ENCODE data around the gene CYP1A1.

The CYP1A1 gene

DNA sequence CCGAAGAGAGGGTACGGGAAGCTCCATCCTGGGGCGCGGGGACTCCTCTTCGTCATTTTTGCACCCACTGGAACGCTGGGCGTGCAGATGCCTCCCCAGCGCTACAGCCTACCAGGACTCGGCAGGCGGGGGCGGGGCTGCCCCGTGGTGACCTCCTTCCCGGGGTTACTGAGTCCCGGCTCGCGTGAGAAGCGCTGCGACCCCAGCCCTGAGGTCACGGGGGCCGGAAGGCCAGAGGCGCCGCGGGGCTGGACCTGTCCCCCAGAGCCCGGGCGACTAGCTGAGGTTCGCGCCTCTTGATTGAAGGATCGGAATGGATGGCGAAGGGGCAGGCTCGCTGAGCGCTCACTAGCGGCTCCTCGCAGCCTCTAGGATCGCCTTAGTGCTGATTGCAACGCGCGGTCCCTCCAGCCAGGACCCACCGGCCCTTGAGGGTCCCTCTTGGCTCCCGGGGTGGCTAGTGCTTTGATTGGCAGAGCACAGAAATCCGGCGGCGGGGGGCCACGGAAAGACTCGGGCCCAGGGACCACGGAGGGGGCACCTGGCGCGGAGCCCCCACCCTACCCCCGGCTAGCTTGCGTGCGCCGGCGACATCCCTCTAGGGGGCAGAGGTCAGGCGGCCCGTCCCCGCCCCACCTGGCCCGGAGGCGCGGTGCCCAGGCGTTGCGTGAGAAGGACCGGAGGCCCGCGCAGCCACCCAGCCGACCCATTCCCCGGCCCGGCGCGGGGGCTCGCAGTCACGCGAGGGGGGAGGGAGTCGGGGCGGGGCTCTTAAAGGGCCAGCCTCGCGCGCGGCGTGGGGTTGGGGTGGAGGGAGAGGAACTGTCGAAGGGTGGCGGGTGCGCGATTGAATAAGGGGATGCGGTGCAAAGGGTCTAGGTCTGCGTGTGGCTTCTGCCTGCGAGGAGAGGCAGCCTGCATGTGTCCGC is 781 bp upstream of the CYP1A1 start:
- Histone ChIP-seq H3K4me1 (ENCODE audit: insufficient read depth, low read length) (peaks cover 5% of the 10 kb centered on the region; the same call in 1 of the 2 replicates), H3K9ac (ENCODE audit: low read depth, low read length) (peak overlapping the region; percentile 78)

GRCh38 chr15:74724570-74725224 is 631 bp downstream of the CYP1A1 start:
- H3K4me1 ChIP-seq (ENCODE audit: insufficient read depth, low read length) = peaks cover 5% of the 10 kb centered on the region; the same call in 1 of the 2 replicates
- peaks cover 4% of the 10 kb centered on the region; the same call in 1 of the 2 replicates for H3K9me3 ChIP-seq (ENCODE audit: control insufficient read depth, insufficient read depth, low read length)
- no peak overlapping the region for H3K9ac ChIP-seq (ENCODE audit: low read depth, low read length)
- H3K36me3 ChIP-seq (ENCODE audit: insufficient read depth, low read length) = no peaks in the 10 kb centered on the region

More for the DNA sequence above, 781 bp upstream of the CYP1A1 start:
- Histone ChIP-seq H3K9me3 (ENCODE audit: control insufficient read depth, insufficient read depth, low read length) (peaks cover 4% of the 10 kb centered on the region; the same call in 1 of the 2 replicates), H3K36me3 (ENCODE audit: insufficient read depth, low read length) (no peaks in the 10 kb centered on the region)

DNA sequence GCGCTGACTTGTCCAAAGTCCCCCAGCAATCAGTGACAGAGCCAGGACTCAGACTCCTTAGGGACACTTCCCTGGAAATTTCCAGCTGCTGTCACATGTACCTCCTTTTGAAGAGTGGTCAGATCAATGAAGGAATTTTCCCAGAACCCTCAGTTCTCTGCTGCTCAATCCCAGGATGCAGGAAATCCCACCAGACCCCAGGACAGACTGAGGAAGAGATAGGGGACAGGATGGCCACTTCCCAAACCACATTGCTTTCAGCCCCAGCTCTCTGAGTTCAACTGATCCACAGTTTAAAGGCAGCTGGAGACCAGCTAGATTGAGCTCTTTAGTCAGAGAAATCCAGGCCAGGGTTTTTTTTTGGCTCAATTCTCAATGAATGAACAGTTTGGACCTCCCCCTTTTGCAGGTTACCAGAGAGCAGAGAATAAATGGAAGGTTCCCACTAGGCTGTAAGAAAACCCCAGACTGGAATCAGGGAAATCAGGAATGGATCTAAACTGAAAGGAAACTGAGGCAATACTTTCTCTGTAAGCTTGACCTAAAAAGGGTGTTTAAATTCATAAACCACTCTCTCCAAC is 1.5 kb downstream of the CYP1A1 start:
- Histone ChIP-seq H3K9me3 (ENCODE audit: control insufficient read depth, insufficient read depth, low read length) (peaks cover 4% of the 10 kb centered on the region; the same call in 1 of the 2 replicates), H3K4me1 (ENCODE audit: insufficient read depth, low read length) (peaks cover 5% of the 10 kb centered on the region; the same call in 1 of the 2 replicates), H3K9ac (ENCODE audit: low read depth, low read length) (no peak overlapping the region), H3K36me3 (ENCODE audit: insufficient read depth, low read length) (no peaks in the 10 kb centered on the region)

DNA sequence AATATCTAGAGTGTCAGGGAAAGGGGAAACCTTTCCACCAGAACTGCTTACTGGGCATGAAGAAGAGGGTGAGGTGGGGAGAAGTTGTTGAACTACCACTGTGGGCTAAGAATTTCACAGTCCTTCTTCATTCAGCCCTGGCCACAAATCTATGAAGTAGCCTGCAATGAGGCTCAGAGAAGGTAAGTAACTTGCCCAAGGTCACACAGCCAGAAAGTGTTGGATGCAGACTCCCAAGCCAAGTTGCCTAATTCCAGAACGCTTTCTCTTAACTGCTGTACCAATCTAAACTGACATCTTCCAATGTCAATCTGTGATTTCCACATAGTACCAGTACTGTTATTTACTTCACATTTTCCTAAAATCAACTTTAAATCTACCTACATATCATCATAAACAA is 2.1 kb downstream of the CYP1A1 start:
- peaks cover 5% of the 10 kb centered on the region; the same call in 1 of the 2 replicates for H3K4me1 ChIP-seq (ENCODE audit: insufficient read depth, low read length)
- H3K9ac ChIP-seq (ENCODE audit: low read depth, low read length) = no peak overlapping the region
- peaks cover 4% of the 10 kb centered on the region; the same call in 1 of the 2 replicates for H3K9me3 ChIP-seq (ENCODE audit: control insufficient read depth, insufficient read depth, low read length)
- no peaks in the 10 kb centered on the region for H3K36me3 ChIP-seq (ENCODE audit: insufficient read depth, low read length)

DNA sequence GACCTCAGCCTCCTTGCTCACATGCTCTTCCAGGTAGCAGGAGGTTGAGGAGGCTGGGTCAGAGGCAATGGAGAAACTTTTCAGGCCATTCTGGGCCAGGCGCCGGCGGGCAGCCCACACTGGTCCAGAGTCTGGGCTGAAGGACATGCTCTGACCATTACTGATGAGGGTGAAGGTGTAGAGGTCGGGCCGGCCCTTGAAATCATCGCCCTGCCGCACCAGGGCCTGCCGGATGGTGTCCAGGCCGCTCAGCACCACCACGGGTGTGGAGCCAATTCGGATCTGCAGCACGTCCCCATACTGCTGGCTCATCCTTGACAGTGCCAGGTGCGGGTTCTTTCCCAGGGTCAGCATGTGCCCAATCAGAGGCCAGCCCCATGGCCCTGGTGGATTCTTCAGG is 2.7 kb downstream of the CYP1A1 start:
- Histone ChIP-seq H3K9ac (ENCODE audit: low read depth, low read length) (no peak overlapping the region), H3K36me3 (ENCODE audit: insufficient read depth, low read length) (no peaks in the 10 kb centered on the region), H3K4me1 (ENCODE audit: insufficient read depth, low read length) (peaks cover 5% of the 10 kb centered on the region; the same call in 1 of the 2 replicates), H3K9me3 (ENCODE audit: control insufficient read depth, insufficient read depth, low read length) (peaks cover under 1% of the 10 kb centered on the region; the same call in 1 of the 2 replicates)

DNA sequence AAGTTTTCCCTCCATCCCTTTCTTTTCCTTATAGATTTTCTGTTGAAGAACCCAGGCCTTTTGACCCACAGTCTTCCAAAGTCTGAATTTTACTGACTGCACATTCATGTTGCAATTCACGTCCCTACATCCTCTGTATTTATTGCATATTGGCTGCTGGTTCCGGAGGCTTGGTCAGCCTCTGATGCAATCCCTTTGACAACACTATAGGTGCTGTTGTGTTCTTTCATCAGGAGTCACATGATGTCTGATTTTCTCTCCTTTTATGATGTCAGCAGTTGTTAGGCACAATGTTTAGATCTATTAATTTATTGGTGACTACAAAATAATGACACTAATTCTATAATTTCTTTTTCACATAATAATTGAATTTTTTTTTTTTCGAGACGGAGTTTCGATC is 8.7 kb downstream of the CYP1A1 start:
- Histone ChIP-seq H3K9me3 (ENCODE audit: control insufficient read depth, insufficient read depth, low read length) (no peaks in the 10 kb centered on the region), H3K9ac (ENCODE audit: low read depth, low read length) (no peak overlapping the region), H3K36me3 (ENCODE audit: insufficient read depth, low read length) (no peaks in the 10 kb centered on the region), H3K4me1 (ENCODE audit: insufficient read depth, low read length) (no peaks in the 10 kb centered on the region)

- Histone ChIP-seq H3K4me1 (ENCODE audit: insufficient read depth, low read length) (no peaks in the 10 kb centered on the region), H3K9ac (ENCODE audit: low read depth, low read length) (no peak overlapping the region), H3K36me3 (ENCODE audit: insufficient read depth, low read length) (no peaks in the 10 kb centered on the region), H3K9me3 (ENCODE audit: control insufficient read depth, insufficient read depth, low read length) (no peaks in the 10 kb centered on the region)
Measured at GRCh38 chr15:74712311-74712710, 13.0 kb downstream of the CYP1A1 start.

GRCh38 chr15:74710319-74711094 is 14.8 kb downstream of the CYP1A1 start:
- no peaks in the 10 kb centered on the region for H3K9me3 ChIP-seq (ENCODE audit: control insufficient read depth, insufficient read depth, low read length)
- no peaks in the 10 kb centered on the region for H3K36me3 ChIP-seq (ENCODE audit: insufficient read depth, low read length)
- H3K4me1 ChIP-seq (ENCODE audit: insufficient read depth, low read length) = no peaks in the 10 kb centered on the region
- H3K9ac ChIP-seq (ENCODE audit: low read depth, low read length) = no peak overlapping the region

GRCh38 chr15:74709892-74710291 is 15.4 kb downstream of the CYP1A1 start:
- Histone ChIP-seq H3K9ac (ENCODE audit: low read depth, low read length) (no peak overlapping the region), H3K4me1 (ENCODE audit: insufficient read depth, low read length) (no peaks in the 10 kb centered on the region), H3K36me3 (ENCODE audit: insufficient read depth, low read length) (no peaks in the 10 kb centered on the region), H3K9me3 (ENCODE audit: control insufficient read depth, insufficient read depth, low read length) (no peaks in the 10 kb centered on the region)

GRCh38 chr15:74709011-74709410 is 16.3 kb downstream of the CYP1A1 start:
- H3K9ac ChIP-seq (ENCODE audit: low read depth, low read length) = no peak overlapping the region

GRCh38 chr15:74696808-74697207 is 28.5 kb downstream of the CYP1A1 start:
- Histone ChIP-seq H3K9me3 (ENCODE audit: control insufficient read depth, insufficient read depth, low read length) (no peaks in the 10 kb centered on the region), H3K9ac (ENCODE audit: low read depth, low read length) (peak overlapping the region; percentile 68; the same call in 1 of the 2 replicates), H3K4me1 (ENCODE audit: insufficient read depth, low read length) (peaks cover 6% of the 10 kb centered on the region; the same call in 1 of the 2 replicates), H3K36me3 (ENCODE audit: insufficient read depth, low read length) (no peaks in the 10 kb centered on the region)

More at GRCh38 chr15:74709011-74709410, 16.3 kb downstream of the CYP1A1 start:
- Histone ChIP-seq H3K4me1 (ENCODE audit: insufficient read depth, low read length) (no peaks in the 10 kb centered on the region), H3K9me3 (ENCODE audit: control insufficient read depth, insufficient read depth, low read length) (no peaks in the 10 kb centered on the region), H3K36me3 (ENCODE audit: insufficient read depth, low read length) (no peaks in the 10 kb centered on the region)

GRCh38 chr15:74696398-74696729 is 29.0 kb downstream of the CYP1A1 start:
- H3K4me1 ChIP-seq (ENCODE audit: insufficient read depth, low read length) = peaks cover 6% of the 10 kb centered on the region; the same call in 1 of the 2 replicates
- no peaks in the 10 kb centered on the region for H3K36me3 ChIP-seq (ENCODE audit: insufficient read depth, low read length)
- H3K9me3 ChIP-seq (ENCODE audit: control insufficient read depth, insufficient read depth, low read length) = no peaks in the 10 kb centered on the region
- H3K9ac ChIP-seq (ENCODE audit: low read depth, low read length) = peak overlapping the region; percentile 68

GRCh38 chr15:74695597-74696397 is 29.5 kb downstream of the CYP1A1 start, which contains the start of gene EDC3:
Gene EDC3 (minus strand): TSS chr15:74696024. CDS start chr15:74675124, 20,900 bp downstream.
- Histone ChIP-seq H3K9ac (ENCODE audit: low read depth, low read length) (peak within 1 kb of the TSS; percentile 68), H3K4me1 (ENCODE audit: insufficient read depth, low read length) (peaks cover 6% of the 10 kb centered on the region; the same call in 1 of the 2 replicates), H3K9me3 (ENCODE audit: control insufficient read depth, insufficient read depth, low read length) (no peaks in the 10 kb centered on the region), H3K36me3 (ENCODE audit: insufficient read depth, low read length) (no peaks in the 10 kb centered on the region)

Measured in ES-I3 (cell line).